Right cardiac atrium (tissue), 5 donors: Measurements from ENCODE around the gene MEF2D. TPM values are rescaled to one million over a fixed set of nuclear protein-coding genes. Genes with fewer than 3 reads are reported as not detected.

Source experiments
- ATAC-seq, 2 donors: fragments of 200-7000 bp; cut with Tn5 transposase; one replicate each; pipeline versions ENCODE4 v1.8.0 to v1.9.1; 2020; ENCODE audit warnings: moderate library complexity in 2 of 2, mild to moderate bottlenecking in 1 of 2
- DNase-seq, 3 donors: peaks; one replicate each; pipeline ENCODE4 v3.0.0-alpha.2; 2020
- H3K27ac ChIP-seq: one replicate; pipeline ENCODE4 v1.5.1; 2013; ENCODE audit warnings: mild to moderate bottlenecking, low read length, control low read depth, moderate library complexity
- H3K27me3 ChIP-seq: one replicate; pipeline ENCODE4 v1.6.1; 2013; ENCODE audit not compliant: control insufficient read depth, insufficient read depth
- H3K4me1 ChIP-seq: one replicate; pipeline ENCODE4 v1.6.1; 2013; ENCODE audit warnings: low read length; ENCODE audit not compliant: control insufficient read depth, insufficient read depth
- H3K4me3 ChIP-seq: one replicate; pipeline ENCODE4 v1.5.1; 2013; ENCODE audit warnings: low read length, control low read depth
- H3K9me3 ChIP-seq: one replicate; pipeline ENCODE4 v1.6.1; 2013; ENCODE audit warnings: low read length; ENCODE audit not compliant: control insufficient read depth
- WGBS: extraction: QIAGEN DNeasy Blood & Tissue Kit; methylation state at CpG from one replicate; pipeline ENCODE4 v1.1.7; 2013; 5-methylcytosine and 5-hydroxymethylcytosine counted together
- intact Hi-C, 4 donors: fragments of 100-400 bp; cut with DNase I; formaldehyde crosslinking; loops; one replicate each; pipeline versions ENCODE4 v1.11.0 to v1.14.0; 2022 to 2023
- polyA plus RNA-seq: library from polyadenylated mRNA; stranded (reverse); fragments of 200-250 nt; gene quantifications from one replicate; pipeline ENCODE4 v1.2.3, GENCODE V29; 2013
- total RNA-seq, 4 donors: library from RNA; stranded (reverse); fragmentation: NEBNext Ultra II Directional; extraction: Animal tissue kit (Norgen Biotek cat#: 25700); gene quantifications; one replicate each; pipeline ENCODE4 v1.2.1, GENCODE V29; 2021
- donor health status: healthy with polysubstance abuse.
- donor health status: DM: no; HTN: yes; CAD: no.
- donor health status: DM: no; HTN: no; CAD: no.
- donor health status: DM: no; HTN: yes; CAD: no; lungs with severe emphysema.
- donor health status: DM: yes; HTN: yes; CAD: no.

Gene MEF2D
- total and polyA plus RNA-seq, 5 donors = 53.0 to 99.2 (median 89.1) TPM

DNA sequence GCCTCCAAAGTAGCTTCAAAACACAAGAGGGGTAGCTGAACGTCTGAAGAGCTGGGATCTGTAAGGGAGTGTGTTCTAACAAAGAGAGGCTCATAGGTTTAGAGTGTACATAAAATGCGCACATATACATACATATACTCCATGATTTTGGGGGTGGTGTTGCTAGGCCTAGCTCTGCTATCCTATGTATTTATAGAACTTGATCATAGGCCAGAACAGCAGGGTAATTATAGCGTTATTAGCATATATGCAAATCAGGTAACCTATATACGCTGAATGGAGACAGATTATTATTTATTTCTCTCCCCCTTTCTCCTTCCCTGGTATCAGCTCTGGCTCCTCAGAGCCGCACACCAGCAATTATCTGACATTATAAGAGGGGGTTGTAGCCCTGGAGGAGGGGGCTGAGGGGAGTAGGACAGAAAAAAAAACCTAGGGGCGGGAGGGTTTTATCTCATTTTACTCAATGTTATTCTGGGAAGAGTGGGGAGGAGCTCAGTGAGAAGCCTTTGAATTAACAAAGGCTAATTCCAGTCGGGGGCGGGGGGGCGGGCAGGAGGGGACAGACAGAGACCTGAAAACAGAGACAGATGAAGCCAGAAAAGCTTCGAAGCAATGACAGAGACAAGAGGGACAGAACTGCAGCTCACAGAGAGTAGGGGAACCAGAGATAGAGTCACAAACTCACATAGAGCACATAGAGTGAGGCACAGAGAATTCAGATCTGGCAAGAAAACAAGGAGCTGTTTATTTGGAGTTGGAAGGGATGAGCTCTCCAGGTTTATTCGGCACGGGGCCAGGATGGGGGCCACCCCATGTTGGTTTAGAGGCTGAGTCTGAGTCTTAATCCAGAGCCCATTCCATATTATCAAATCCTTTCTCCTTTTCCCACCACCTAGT lies 68.6 kb downstream of the MEF2D start:
- Histone ChIP-seq H3K4me3 (no peak overlapping the region), H3K9me3 (no peaks in the 10 kb centered on the region), H3K27ac (no peak overlapping the region), H3K4me1 (peaks cover 7% of the 10 kb centered on the region), H3K27me3 (no peaks in the 10 kb centered on the region)
- ATAC-seq (no peak), DNase-seq (no peak)
- WGBS = 28% methylated on average over 12 of the region's 12 CpGs
- intact Hi-C loops = no loop called here

DNA sequence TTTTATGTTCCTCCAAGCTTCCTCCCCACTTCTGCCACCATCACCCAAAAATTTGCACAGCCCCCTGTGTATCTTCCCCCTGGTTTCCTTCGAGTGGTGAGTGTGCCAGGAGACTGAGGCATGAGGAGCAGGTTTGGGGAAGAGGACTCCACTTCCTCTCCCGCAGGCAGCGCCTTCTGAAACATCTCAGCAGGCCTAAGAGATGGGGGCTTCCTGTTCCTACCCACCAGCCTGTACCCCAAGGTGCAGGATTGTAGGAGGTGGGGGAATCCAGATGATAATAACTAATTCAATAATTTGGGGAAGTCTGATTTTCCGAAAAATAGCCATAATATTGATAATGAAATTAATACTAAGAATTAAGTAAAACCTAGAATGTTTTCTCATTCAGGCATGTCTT lies 69.2 kb downstream of the MEF2D start:
- H3K4me3 ChIP-seq = no peak overlapping the region
- peaks cover 6% of the 10 kb centered on the region for H3K4me1 ChIP-seq
- DNase-seq = no peak
- H3K27ac ChIP-seq = no peak overlapping the region
- H3K9me3 ChIP-seq = no peaks in the 10 kb centered on the region
- no peaks in the 10 kb centered on the region for H3K27me3 ChIP-seq
- ATAC-seq = no peak
- intact Hi-C loops = no loop called here
- WGBS = 58% methylated on average over 4 of the region's 4 CpGs

DNA sequence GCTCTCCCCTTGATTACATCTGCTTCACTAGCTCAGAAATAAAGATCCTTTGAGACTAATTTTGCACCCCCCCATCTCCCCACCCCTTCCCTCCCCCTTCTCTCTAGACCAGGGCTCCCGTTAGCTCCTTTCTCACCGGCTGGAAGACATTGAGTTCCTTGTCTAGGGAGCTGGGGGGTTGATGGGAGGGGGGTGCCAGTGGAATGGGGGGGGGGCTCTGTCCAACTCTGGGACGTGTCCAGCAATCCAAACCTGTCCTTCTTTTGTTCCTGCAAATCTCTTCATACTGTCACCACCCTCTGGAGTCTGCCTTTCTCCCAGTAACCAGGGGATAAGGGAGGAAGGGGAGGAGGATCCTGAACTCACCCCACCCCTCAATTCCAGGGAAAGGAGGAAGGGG lies 69.7 kb downstream of the MEF2D start:
- Histone ChIP-seq H3K4me3 (no peak overlapping the region), H3K9me3 (no peaks in the 10 kb centered on the region), H3K4me1 (peaks cover 2% of the 10 kb centered on the region), H3K27ac (no peak overlapping the region), H3K27me3 (no peaks in the 10 kb centered on the region)
- intact Hi-C loops = no loop called here
- ATAC-seq = no peak
- WGBS = 17% methylated on average over 3 of the region's 3 CpGs
- DNase-seq = no peak

DNA sequence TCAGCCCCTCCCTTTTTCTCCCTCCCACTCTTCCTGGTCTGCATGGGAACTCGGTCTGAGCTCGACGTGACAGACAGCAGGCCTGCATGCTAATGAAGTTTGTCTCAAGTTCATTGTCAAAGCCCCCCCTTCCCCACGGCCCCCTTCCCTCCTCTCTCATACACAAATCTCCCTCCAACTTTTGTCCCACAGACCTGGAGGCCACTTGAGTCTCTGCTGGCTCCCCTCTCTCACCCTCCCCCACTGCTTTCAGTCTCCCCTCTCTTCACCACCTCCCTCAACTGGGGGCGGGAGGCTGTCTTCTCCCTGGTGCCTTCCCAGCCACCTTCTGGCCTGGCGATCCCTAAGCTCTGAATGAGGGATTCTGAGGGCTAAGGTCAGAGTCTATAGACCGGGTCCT lies 70.3 kb downstream of the MEF2D start:
- DNase-seq (no peak), ATAC-seq (no peak)
- Histone ChIP-seq H3K9me3 (no peaks in the 10 kb centered on the region), H3K4me1 (peaks cover 2% of the 10 kb centered on the region), H3K4me3 (no peak overlapping the region), H3K27me3 (no peaks in the 10 kb centered on the region), H3K27ac (no peak overlapping the region)
- intact Hi-C loops = no loop called here
- WGBS = 14% methylated on average over 7 of the region's 7 CpGs

DNA sequence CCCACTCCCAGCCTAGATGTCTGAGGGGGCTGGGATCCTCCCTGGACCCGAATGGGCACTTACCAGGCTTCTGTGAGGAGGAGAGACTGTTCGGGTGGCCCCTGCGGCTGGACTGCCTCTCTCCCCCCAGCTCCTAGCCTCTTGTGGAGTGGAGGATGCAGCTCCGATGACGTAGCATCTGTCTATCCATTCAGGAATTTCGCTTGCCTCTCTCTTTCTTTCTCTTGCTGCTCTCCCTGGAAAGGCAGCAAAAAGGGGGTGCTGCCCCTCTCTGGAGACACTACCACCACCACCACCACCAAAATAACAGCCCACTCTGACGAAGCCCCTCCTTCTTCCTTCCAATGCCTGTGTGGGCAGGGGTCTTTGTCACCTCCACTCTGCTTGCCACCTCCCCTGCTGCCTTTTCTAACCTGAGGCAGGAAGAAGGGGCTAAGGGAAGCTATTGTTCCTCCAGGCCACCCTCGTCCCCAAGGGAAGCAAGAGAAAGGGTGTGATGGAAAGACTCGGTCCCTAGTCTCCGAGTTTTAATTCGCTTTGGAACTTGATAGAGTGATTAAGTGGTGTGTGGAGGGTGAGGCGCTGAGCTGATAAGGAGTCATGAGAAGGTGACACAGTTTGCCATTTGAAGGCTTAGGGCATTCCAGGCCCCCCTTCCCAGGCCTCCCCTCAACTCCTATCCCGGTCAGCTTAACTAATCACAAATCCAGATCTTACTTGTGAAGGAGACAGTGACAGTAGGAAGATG lies 71.1 kb downstream of the MEF2D start:
- no peak for DNase-seq
- Histone ChIP-seq H3K4me1 (no peaks in the 10 kb centered on the region), H3K27ac (no peak overlapping the region), H3K4me3 (no peak overlapping the region), H3K27me3 (no peaks in the 10 kb centered on the region), H3K9me3 (no peaks in the 10 kb centered on the region)
- no peak for ATAC-seq
- 11% methylated on average over 13 of the region's 13 CpGs for whole genome bisulfite sequencing
- intact Hi-C loops = no loop called here

DNA sequence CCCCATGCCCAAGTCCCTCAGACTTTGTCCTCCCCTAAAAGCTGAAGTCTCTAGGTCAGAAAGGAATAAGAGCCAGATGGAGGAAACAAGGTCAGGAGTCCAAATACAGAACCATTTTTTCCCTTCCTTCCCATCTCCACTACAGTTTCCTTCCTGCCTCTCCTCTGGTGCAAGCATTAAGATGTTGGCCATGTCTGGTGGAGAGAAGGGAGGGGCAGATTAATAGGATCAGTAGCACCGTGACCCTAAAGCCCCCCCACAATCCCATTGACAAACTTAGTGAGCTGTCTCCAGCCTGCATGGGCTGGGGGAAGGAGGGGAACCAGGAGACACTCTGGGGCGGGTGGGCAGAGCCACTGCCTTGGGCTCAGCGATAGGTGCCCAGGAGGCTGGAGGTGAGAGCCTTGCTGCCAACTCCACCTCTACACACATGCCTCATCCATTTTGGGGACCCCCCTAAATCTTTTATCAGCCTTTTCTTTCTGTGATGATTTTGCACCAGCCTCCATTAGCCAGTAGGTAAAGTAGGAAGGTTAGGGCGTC lies 71.8 kb downstream of the MEF2D start:
- intact Hi-C loops = no loop called here
- ATAC-seq (no peak), DNase-seq (no peak)
- 15% methylated on average over 4 of the region's 4 CpGs for WGBS
- Histone ChIP-seq H3K9me3 (no peaks in the 10 kb centered on the region), H3K27ac (no peak overlapping the region), H3K27me3 (no peaks in the 10 kb centered on the region), H3K4me1 (no peaks in the 10 kb centered on the region), H3K4me3 (no peak overlapping the region)

DNA sequence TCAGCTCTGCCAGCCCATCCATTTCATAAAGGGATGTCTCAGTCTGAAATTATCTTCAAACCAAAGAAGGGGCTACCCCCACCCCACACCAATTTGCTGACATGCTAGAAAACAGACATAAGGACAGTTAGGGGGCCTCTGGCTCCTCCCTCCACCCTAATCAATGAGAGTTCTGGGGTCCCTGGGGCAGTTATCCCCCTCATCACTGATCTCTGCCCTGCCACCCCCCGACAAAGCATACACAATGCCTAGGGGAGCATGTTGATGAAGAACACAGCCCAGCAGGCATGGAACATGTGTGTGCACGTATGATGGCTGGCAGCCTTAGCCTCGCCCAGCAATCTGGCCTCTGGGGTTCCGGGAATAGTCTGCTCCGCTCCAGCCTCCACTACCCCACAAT lies 72.6 kb downstream of the MEF2D start:
- ATAC-seq = no peak
- 61% methylated on average over 5 of the region's 5 CpGs for WGBS

DNA sequence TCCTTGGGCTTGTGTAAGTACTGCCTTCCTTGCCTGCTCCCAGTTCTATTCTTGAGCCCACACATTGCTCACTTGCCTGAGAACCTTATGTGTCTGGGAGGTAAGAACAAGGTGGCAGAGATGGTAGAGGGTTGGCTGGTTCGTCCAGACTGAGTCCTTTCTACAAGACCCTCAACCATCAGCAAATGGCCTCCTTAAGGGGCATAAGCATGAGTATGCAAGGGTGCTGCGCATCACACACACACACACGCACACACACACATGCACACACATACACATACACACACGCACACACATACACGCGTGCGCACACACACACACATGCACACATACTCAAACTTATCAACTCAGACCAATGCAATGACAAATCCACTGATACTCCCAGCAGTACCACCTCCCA lies 74.6 kb downstream of the MEF2D start:
- 93% methylated on average over 7 of the region's 7 CpGs for WGBS
- no peak for DNase-seq
- Histone ChIP-seq H3K9me3 (no peaks in the 10 kb centered on the region), H3K27ac (no peak overlapping the region), H3K27me3 (no peaks in the 10 kb centered on the region), H3K4me3 (no peak overlapping the region), H3K4me1 (no peaks in the 10 kb centered on the region)
- ATAC-seq = no peak
- intact Hi-C loops = no loop called here

More for the DNA sequence above, 72.6 kb downstream of the MEF2D start:
- Histone ChIP-seq H3K9me3 (no peaks in the 10 kb centered on the region), H3K4me1 (no peaks in the 10 kb centered on the region), H3K4me3 (no peak overlapping the region), H3K27me3 (no peaks in the 10 kb centered on the region), H3K27ac (no peak overlapping the region)
- intact Hi-C loops = no loop called here
- DNase-seq = no peak

DNA sequence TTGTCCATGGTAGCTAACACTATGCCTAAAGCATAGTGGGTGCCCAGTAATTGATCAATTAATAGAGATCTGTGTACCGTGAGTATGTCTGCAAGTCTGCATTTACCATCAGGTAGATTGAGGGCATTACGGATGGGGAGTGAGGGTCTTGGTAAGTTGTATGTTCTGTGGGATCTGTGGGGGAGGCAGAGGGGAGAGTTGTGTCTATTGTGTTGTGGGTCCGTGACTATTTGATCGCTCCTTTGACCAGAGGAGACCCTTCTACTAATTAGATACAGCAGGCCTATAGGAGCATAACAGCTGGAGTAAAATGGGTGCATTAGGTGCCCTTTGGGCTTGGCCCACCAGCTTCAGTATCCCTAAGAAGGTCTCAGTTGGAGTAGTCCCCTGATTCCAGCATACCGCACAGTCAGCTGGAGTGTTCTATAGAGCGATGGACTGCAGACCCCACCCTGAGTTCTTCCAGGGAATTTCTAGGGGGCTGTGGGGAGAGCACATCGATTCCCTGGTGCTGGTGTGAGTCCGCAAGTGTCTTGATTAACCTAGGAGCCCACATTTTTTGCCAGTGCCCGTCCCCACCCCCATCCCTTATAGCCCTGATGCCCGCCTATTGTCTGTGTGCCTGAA lies 75.7 kb downstream of the MEF2D start:
- no peak overlapping the region for H3K27ac ChIP-seq
- no peaks in the 10 kb centered on the region for H3K27me3 ChIP-seq
- no peak for ATAC-seq
- DNase-seq = no peak
- H3K9me3 ChIP-seq = no peaks in the 10 kb centered on the region
- intact Hi-C loops = no loop called here
- 77% methylated on average over 10 of the region's 10 CpGs for WGBS
- peaks cover 3% of the 10 kb centered on the region for H3K4me1 ChIP-seq
- H3K4me3 ChIP-seq = no peak overlapping the region

DNA sequence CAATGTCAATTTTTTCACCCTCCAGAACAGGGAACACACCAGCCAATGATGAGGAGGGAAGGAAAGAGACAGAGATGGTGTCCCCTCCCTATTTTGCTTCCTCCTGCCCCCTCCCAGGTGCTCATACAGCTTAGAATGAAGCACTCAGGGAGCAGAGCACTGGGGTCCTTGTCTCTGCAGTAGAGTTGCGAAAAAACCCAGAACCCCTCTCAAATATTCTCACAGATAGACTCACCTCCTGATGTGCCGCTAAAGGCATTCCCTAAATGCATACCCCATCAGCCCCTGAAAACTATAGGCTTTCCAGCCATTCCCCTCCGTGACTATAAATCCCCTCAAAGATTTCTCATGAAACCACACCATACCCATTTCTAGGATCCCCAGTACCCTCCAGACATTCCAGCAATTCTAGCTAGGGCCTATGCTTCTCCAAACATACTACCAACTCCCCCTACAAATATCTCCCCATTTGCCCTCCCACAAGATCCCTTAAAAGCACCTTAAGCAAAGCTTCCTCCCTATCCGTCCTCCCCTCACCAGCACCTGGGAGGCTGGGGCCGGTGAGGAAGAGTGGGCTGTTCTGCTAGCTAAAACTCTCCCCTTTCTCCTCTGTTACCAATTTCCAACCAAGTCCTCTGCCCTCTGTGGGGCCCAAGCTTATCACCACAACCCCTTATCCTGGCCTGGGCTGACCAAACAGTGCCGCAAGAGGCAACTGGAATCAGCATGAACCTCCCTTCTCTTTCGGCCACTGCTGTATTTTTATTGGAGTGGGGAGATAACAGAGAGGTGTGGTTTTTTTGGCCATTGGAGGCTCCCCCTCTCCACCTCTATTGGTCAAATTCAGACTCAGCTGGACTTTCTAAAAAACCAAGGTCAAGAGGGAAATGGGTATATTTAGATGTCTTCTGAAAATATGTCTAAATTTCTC lies 76.9 kb downstream of the MEF2D start:
- WGBS = 47% methylated on average over 7 of the region's 7 CpGs
- Histone ChIP-seq H3K9me3 (no peaks in the 10 kb centered on the region), H3K4me3 (no peak overlapping the region), H3K4me1 (peaks cover 3% of the 10 kb centered on the region), H3K27ac (no peak overlapping the region), H3K27me3 (no peaks in the 10 kb centered on the region)
- no peak for ATAC-seq
- intact Hi-C loops = no loop called here
- DNase-seq = no peak
